HuH-7.5 (cell line): Measurements from ENCODE around the gene SLC6A2.
"Not testable (repeated sequence)": the region's sequence is repeated elsewhere in the genome, so short reads cannot be mapped to it uniquely, and the experiment has no call there.

ENCODE experiments used
- DNase-seq: peaks from one replicate; pipeline ENCODE4 v3.0.0; 2011; ENCODE audit warnings: low spot score

Gene SLC6A2

DNA sequence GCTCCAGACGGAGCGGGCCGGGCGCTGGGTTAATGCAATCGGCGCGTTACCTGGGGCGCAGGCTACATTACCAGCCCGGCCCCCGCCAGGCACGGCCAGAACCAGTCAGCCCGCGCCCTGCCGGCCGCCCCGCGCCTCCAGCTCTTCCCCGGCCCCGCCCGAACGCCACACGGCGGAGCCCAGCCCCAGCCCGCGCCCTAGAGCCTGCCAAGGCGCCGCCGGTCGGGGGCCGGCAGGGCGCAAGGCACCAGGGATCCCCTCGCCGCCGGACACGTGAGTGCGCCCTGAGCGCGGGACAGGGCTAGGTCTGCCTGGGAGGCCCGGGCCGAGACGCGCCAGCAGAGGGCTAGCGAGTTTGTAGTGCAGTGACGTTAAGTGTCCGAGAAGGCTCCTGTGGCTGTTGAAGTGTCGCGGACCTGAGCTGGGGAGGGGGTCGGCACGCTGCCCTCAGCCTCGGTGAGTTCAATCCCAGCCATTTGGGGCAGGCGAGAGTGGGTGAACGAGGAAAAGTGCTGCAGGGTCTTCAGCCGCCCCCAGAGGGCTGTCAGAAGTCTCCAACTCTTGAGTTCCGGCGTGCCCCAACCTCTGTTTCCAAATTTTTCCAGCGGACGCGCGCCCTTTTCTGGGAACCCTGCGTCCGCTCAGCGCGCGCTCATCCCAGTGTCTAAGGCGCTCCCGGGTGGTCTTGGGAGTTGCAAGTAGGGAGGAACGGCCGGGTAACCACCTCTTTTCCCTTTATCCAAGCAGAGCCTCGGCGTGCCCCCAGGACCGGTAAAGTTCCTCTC is at the start of gene SLC6A2:
Gene SLC6A2, plus strand, starts transcription at position 92 of the 785 bp plus-strand sequence. CDS start 707 bp downstream, outside the sequence.
- DNase-seq: no peak

DNA sequence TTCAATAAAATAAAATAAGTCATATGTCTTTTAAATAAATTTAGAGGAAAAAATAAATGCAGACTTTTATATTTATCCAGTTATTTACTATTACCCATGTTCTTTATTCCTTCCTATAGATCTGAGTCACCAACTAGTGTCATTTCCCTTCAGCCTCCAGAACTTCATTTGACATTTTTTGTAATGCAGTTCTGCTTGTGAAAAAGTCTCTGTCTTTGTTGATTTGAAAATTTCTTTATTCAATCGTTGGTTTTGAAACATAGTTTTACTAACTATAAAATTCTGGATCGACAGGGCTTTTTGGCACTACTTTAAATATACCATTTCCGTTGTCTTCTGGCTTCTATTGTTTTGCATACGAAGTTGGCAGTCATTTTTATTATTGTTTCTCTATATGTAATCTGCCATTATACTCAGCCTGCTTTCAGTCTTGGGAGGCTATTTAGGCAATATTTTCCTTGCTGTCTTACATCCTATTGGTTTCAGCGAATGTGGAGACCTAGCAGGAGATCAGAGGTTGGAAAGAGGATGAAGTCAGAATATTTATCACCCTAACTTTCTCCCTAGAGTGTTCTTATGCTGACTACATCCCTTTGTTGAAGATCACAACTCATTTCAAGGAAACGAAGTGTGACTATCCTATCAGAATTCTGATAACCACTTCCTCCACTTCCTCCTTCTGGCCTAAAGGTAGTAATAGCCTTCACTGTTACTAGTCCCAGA is 42.0 kb upstream of the SLC6A2 start:
- DNase-seq: no peak

DNA sequence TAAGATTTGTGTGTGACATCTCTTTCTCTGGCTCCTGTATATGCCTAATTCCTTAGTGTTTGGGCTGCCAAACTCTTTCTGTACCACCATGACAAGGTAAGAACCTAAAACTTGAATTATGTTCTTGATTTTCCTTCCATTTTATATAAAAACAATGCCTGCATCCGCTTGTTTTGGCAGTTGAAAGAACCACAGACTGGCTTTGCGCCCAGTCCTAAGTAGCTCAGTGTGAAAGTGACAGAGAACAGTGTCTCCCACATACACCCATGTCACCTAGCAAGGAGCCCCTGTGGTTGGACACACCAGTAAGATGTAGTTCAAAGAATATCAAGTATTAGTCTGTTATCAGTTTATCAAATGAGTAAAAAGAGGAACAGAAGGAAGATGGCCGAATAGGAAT is 40.7 kb upstream of the SLC6A2 start:
- no peak for DNase-seq

GRCh38 chr16:55615670-55616069 is 40.1 kb upstream of the SLC6A2 start:
- not testable (repeated sequence) for DNase-seq

GRCh38 chr16:55621771-55622170 is 34.0 kb upstream of the SLC6A2 start:
- DNase-seq: no peak

- no peak for DNase-seq
These were observed 33.5 kb upstream of the SLC6A2 start for GRCh38 chr16:55622272-55622671.

DNA sequence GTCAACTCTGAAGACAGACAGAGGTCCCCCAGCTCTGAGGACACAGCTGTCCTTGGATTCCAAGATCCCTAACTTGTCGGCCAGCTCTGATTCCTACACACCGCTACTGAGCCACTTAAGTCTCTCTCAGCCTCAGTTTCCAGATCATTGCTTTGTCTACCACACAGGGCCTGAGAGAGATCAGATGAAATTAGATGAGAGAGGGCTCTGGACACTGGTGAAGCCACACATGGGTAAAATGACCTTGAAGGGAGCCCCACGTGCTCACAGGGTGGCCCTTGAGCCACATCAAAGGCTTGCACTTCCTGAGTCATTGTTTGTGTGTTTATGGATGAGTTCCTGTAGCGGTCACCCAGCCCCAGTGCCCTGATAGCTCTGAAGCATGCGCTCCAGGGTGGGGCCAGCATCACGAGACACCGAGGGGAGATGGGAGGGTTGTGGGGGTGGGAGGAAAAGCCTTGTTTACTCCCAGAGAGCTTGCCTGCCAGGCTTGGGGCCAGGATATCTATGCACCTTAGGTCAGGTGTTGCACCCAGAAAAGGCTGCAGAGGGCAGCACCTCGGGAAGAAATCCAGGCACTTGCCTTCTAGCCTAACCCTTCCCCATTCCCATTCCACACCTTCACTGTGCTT is 32.7 kb upstream of the SLC6A2 start:
- no peak for DNase-seq

GRCh38 chr16:55623640-55624039 is 32.1 kb upstream of the SLC6A2 start:
- DNase-seq: no peak

DNA sequence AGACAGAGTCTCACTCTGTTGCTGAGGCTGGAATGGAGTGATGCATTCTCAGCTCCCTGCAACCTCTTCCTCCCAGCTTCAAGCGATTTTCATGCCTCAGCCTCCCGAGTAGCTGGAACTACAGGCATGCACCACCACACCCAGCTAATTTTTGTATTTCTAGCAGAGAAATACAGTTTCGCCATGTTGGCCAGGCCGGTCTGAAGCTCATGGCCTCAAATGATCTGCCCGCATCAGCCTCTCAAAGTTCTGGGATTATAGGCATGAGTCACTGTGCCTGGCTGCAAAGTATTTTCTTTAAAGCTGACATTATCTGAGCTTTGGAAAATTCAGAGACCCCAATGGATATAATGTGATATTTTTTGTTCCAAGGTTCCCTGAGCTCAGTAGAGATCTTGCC is 31.1 kb upstream of the SLC6A2 start:
- DNase-seq: no peak

- DNase-seq: no peak
These were observed 29.9 kb upstream of the SLC6A2 start for GRCh38 chr16:55625843-55626242.

DNA sequence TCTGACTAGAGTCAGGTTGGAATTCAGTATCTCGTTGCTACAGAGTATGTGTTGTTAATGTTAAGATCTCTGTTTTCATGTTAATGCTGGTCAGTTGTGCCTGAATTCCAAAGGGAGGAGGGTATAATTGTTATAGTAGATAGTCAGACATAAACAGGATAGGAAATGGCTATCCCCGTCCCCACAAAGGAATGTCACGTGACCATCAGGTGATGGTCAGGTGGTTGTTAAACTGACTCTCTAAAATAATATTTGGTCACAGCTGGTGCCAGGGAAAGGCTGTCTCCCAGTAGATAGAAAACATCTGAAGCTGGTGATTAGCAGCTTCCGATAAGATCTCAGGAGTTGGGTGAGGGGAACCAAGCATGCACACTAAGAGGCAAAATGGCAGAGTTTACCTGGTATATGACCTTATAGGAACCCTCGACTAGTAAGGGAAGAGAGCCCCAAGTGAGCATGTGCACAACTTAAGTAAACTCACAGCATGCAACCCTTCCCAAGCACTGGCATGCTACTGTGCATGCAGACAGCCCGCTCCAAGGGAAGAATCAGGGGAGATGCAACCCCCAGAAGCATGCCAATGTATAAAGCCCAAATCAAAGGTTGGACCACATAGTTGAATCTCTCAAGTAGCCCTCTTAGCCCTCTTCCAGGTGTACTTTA is 27.4 kb upstream of the SLC6A2 start:
- DNase-seq: no peak

DNA sequence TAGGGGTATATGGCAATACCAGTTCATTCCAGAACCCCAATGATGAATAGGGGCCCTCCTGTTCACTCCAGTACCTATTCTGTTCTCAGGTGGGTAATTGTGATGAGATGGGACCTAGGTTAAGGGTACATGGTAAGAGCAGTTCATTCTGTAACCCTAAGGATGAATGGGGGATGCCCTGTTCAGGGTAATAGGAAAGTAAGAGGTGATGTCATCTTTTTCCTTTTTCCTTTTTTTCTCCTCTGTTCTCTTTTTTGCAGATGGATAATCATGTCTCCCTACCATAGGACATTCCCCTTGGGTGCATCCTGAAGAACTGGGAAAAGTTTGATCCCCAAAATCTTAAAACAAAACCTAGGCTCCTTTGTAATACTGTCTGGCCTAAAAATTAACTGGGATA is 25.0 kb upstream of the SLC6A2 start:
- no peak for DNase-seq

DNA sequence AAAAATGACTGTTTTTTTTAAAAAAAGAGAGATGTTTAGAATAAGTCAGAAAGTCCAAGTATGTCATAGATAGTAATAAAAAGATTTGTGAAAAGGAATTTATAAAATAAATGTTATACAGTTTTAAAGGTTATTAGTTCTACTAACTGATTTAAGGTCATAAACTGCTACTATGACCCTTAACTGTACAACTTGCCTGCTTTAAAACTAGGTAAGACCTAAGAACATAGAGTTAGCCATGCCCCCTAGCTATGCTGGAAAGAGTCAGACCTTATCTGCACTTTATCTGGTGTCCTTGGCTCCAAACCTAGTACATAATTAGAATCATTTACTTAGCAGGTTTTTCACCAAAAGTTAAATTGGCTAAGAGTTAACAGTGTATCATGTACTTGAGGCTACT is 23.5 kb upstream of the SLC6A2 start:
- no peak for DNase-seq

GRCh38 chr16:55634193-55634592 is 21.6 kb upstream of the SLC6A2 start:
- DNase-seq: no peak

- DNase-seq: no peak
These were observed 17.5 kb upstream of the SLC6A2 start for GRCh38 chr16:55638256-55638655.

DNA sequence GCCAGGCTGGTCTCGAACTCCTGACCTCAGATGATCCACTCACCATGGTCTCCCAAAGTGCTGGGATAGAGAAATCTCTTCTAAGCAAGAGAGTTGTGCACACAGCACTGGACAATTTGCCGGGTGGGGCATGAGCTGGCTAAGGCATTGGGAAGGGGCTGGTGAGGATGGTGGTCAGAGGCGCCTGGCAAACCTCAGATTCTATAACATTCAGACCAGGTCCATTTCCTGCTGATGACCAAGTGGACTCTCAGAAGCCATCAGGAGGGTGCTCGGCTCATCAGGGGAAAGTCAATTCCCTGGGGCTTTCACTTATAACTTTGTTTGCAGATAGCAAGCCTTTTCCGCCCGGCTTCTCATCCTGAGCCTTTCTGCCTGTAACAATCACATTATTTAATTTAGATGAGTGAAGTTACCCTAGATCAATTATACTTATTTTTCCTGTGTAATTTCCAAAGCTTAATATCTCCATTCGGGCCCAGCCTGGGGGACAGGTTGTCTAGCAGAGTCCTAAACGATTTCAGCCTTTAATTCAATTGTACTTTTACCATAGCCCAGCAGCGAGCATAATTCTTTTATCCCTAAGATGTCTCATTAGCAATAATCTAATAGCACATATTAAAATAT is 15.0 kb upstream of the SLC6A2 start:
- DNase-seq: no peak

GRCh38 chr16:55641430-55642056 is 14.2 kb upstream of the SLC6A2 start:
- DNase-seq: no peak

- DNase-seq: no peak
These were observed 13.2 kb upstream of the SLC6A2 start for GRCh38 chr16:55642611-55643010.

GRCh38 chr16:55643161-55643970 is 12.4 kb upstream of the SLC6A2 start:
- no peak for DNase-seq

GRCh38 chr16:55645986-55646385 is 9.8 kb upstream of the SLC6A2 start:
- no peak for DNase-seq

GRCh38 chr16:55647343-55647742 is 8.4 kb upstream of the SLC6A2 start:
- no peak for DNase-seq
